Fibroblast of skin of left quadriceps (primary cell): ENCODE results near the gene YIPF3.

ENCODE experiments used
- DNase-seq, 2 experiments: peaks; one replicate each; pipeline ENCODE4 v3.0.0-alpha.2; 2013; ENCODE audit warnings: low read depth in 2 of 2

The YIPF3 gene

GRCh38 chr6:43464337-43464736 lies 52.4 kb downstream of the YIPF3 start:
- DNase-seq: no peak

GRCh38 chr6:43461936-43462335 lies 54.8 kb downstream of the YIPF3 start:
- no peak for DNase-seq
